Epithelial cell of proximal tubule (primary cell): ENCODE results near the gene NPC1. TPM values are rescaled to one million over a fixed set of nuclear protein-coding genes. Genes with fewer than 3 reads are reported as not detected.
"Not testable (repeated sequence)": the region's sequence is repeated elsewhere in the genome, so short reads cannot be mapped to it uniquely, and the experiment has no call there.

Experiments used
- DNase-seq: peaks from one replicate; pipeline ENCODE4 v3.0.0-alpha.2; 2011; ENCODE audit warnings: low read depth
- H3K4me3 ChIP-seq: 2 replicates; pipeline ENCODE4 v1.5.1; 2011; ENCODE audit warnings: low read depth, mild to moderate bottlenecking, low read length
- CTCF ChIP-seq: conservative IDR thresholded peaks from 2 replicates; pipeline ENCODE4 v1.5.1; 2012; ENCODE audit warnings: low read depth, mild to moderate bottlenecking, low read length
- total RNA-seq: library from RNA; depleted of rRNA; stranded (reverse); fragments of >200 nt; gene quantifications from 2 replicates; pipeline ENCODE4 v1.2.3, GENCODE V29; 2015

NPC1 gene
- total RNA-seq, 1 donor from 2014 or later: 54.8 TPM

- no peak overlapping the region for H3K4me3 ChIP-seq
- DNase-seq: no peak
- peak; percentile 98 for TF ChIP-seq CTCF
These were observed 70.3 kb downstream of the NPC1 start for GRCh38 chr18:23515911-23516546.

- TF ChIP-seq CTCF: no peak
- no peak for DNase-seq
- no peak overlapping the region for H3K4me3 ChIP-seq
These were observed 73.7 kb downstream of the NPC1 start for GRCh38 chr18:23512641-23513040.

- not testable (repeated sequence) for H3K4me3 ChIP-seq, DNase-seq
These were observed 74.1 kb downstream of the NPC1 start for GRCh38 chr18:23512216-23512615.

- not testable (repeated sequence) for DNase-seq, H3K4me3 ChIP-seq
These were observed 75.4 kb downstream of the NPC1 start for GRCh38 chr18:23510923-23511322.

GRCh38 chr18:23506393-23506792 lies 79.9 kb downstream of the NPC1 start:
- no peak overlapping the region for H3K4me3 ChIP-seq
- no peak for TF ChIP-seq CTCF
- no peak for DNase-seq

GRCh38 chr18:23504720-23505119 lies 81.6 kb downstream of the NPC1 start:
- H3K4me3 ChIP-seq: peak overlapping the region; percentile 93
- no peak for TF ChIP-seq CTCF
- no peak for DNase-seq

GRCh38 chr18:23503963-23504344 lies 82.4 kb downstream of the NPC1 start:
- no peak for TF ChIP-seq CTCF
- DNase-seq: no peak
- peak overlapping the region; percentile 93 for H3K4me3 ChIP-seq

GRCh38 chr18:23503038-23503962 lies 83.0 kb downstream of the NPC1 start, which contains the start of gene RMC1:
RMC1 (plus strand) TSS chr18:23503511; CDS start chr18:23503619, 108 bp downstream.
- DNase-seq: no peak
- H3K4me3 ChIP-seq: peak within 1 kb of the TSS; percentile 93
- TF ChIP-seq CTCF: no peak
